ENCODE measurements around the gene CCDC57. TPM values are rescaled to one million over a fixed set of nuclear protein-coding genes. Genes with fewer than 3 reads are reported as not detected.
"Not testable (repeated sequence)": the region's sequence is repeated elsewhere in the genome, so short reads cannot be mapped to it uniquely, and the experiment has no call there.

Gene CCDC57, protein sequence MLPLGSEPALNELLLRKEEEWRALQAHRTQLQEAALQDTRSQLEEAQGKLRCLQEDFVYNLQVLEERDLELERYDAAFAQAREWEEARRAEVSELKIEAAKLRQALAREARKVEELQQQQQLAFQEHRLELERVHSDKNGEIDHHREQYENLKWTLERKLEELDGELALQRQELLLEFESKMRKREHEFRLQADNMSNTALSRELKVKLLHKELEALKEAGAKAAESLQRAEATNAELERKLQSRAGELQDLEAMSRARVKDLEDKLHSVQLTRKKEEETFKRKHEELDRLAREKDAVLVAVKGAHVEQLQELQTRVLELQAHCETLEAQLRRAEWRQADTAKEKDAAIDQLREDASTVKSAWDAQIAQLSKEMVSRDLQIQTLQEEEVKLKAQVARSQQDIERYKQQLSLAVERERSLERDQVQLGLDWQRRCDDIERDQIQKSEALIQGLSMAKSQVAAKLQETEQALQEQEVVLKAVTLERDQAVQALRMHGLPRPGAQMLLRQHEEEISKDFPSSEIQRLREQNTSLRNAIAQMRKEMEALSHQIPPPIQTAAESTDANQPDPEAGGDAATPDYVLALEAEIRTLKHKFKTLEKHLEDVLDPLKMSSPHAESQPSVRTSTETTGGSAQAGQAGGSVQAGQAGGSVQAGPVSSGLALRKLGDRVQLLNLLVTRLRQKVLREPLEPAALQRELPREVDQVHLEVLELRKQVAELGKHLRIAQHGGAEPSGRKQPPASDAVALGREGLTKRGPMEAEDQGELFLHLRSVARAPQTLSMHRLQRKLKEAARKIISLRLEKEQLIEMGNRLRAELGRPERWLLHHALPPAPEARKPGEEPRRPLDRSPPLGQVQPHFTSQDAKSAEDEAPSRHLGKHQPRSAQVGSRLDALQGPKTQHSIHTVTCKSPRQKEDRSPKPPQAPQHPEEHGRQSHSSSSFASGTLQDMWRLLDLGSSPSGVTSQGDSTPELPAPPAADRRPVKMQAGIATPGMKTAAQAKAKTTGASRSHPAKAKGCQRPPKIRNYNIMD
- 90.4 to 92.1 TPM (median 91.5 TPM) in 3 replicates for total RNA-seq

DNA sequence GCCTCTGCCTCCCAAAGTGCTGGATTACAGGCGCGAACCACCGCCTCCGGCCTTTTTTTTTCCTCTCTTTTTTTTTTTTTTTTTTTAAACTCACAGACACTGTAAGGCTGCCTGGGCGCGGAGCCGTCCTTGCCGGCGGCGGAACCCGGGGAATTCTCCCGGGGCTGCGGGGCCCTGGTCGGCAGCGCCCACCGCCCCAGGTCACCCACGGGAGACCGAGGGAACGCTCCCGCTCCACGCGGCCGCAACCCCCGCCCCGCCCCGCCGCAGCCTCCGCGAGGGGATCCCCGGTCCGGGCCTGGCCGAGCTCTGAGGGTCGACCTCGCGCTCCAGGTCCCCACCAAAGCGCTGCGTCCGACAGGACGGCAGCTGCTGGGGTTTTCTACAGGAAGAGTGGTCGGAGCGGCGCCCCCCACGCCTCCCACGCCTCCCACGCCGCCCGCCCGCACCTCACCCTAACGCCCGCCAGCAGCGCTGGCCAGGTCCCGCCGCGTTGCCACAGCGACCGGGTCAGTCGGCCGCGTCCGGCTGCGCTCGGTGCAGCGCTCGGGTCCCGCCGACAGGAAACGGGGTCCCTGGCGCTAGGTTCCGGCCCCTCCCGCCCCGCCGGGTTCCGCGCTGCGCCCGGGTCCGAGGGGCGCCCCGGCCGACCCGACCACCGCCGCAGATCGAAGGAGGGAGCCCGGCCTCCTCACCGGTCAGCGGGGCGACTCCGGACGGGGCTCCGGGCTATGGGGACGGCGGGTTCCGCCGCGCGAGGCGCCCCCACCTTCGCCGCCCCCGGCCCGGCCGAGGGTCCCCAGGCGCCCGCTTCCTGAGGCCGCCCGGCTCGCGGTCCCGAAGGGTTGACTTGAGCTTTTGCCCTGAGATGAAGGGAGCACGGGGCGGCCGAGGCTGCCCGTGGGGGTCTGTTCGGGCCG lies at the start of gene CCDC57:
Gene CCDC57, minus strand, starts transcription at position 512 of the 920 bp plus-strand sequence. CDS start 10,898 bp downstream, outside the sequence.
- no peaks in the 10 kb centered on the region for H3K9me3 Mint-ChIP-seq
- peaks cover 2% of the 10 kb centered on the region for H3K36me3 Mint-ChIP-seq
- peak within 1 kb of the TSS; percentile 25 for H3K27ac Mint-ChIP-seq

DNA sequence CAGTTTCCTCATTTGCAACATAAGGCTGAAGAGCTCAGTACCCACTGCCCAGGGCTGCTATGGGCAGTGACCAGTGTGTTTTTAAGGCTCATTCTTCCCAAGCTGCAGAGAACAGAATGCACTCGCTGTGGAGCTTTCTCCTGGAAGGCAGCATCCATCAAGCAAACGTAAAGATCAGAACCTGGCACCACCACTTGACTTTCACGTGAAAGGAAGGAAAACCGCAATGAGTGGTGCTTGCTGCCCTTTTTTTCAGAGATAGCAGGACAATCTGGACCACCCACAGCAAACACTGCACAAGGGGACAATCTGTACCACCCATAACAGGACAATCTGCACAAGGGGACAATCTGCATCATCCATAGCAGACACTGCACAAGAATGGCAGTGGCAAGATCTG lies 49.7 kb upstream of the CCDC57 start:
- Mint-ChIP-seq H3K27ac (no peak overlapping the region), H3K27me3 (ENCODE audit: low read depth) (no peaks in the 10 kb centered on the region), H3K4me3 (no peak overlapping the region), H3K36me3 (peaks cover 53% of the 10 kb centered on the region), H3K4me1 (peaks cover 4% of the 10 kb centered on the region), H3K9me3 (no peaks in the 10 kb centered on the region)
- TF ChIP-seq, protein P1, sequence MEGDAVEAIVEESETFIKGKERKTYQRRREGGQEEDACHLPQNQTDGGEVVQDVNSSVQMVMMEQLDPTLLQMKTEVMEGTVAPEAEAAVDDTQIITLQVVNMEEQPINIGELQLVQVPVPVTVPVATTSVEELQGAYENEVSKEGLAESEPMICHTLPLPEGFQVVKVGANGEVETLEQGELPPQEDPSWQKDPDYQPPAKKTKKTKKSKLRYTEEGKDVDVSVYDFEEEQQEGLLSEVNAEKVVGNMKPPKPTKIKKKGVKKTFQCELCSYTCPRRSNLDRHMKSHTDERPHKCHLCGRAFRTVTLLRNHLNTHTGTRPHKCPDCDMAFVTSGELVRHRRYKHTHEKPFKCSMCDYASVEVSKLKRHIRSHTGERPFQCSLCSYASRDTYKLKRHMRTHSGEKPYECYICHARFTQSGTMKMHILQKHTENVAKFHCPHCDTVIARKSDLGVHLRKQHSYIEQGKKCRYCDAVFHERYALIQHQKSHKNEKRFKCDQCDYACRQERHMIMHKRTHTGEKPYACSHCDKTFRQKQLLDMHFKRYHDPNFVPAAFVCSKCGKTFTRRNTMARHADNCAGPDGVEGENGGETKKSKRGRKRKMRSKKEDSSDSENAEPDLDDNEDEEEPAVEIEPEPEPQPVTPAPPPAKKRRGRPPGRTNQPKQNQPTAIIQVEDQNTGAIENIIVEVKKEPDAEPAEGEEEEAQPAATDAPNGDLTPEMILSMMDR (IDR thresholded peaks at IDR 0.05; ENCODE audit: unreplicated experiment) = no peak
- no peak for DNase-seq (ENCODE audit: low spot score in 2 of 2, unreplicated experiment in 2 of 2)

More for the DNA sequence above, at the start of gene CCDC57:
- DNase-seq (ENCODE audit: low spot score in 2 of 2, unreplicated experiment in 2 of 2) = peak in 1 of 2 experiments; percentile 79
- Mint-ChIP-seq H3K4me1 (peaks cover 11% of the 10 kb centered on the region), H3K27me3 (ENCODE audit: low read depth) (no peaks in the 10 kb centered on the region), H3K4me3 (peak within 1 kb of the TSS; percentile 68)
- TF ChIP-seq, protein P1 (IDR thresholded peaks at IDR 0.05; ENCODE audit: unreplicated experiment) = no peak

DNA sequence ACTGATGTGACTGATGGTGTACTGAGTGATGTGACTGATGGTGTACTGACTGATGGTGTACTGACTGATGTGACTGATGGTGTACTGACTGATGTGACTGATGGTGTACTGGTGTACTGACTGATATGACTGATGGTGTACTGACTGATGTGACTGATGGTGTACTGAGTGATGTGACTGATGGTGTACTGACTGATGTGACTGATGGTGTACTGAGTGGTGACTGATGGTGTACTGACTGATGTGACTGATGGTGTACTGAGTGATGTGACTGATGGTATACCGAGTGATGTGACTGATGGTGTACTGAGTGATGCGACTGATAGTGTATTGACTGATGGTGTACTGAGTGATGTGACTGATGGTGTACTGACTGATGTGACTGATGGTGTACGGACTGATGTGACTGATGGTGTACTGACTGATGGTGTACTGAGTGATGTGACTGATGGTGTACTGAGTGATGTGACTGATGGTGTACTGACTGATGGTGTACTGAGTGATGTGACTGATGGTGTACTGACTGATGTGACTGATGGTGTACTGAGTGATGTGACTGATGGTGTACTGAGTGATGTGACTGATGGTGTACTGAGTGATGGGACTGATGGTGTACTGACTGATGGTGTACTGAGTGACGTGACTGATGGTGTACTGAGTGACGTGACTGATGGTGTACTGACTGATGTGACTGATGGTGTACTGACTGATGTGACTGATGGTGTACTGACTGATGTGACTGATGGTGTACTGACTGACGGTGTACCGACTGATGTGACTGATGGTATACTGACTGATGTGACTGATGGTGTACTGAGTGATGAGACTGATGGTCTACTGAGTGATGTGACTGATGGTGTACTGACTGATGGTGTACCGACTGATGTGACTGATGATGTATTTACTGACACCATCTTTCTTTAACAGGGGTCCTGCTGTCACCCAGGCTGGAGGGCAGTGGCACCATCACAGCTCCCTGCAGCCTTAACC lies 47.6 kb upstream of the CCDC57 start:
- H3K36me3 Mint-ChIP-seq = peaks cover 62% of the 10 kb centered on the region
- not testable (repeated sequence) for H3K27ac Mint-ChIP-seq; H3K4me3 Mint-ChIP-seq; DNase-seq (ENCODE audit: low spot score in 2 of 2, unreplicated experiment in 2 of 2); H3K9me3 Mint-ChIP-seq; H3K27me3 Mint-ChIP-seq (ENCODE audit: low read depth); H3K4me1 Mint-ChIP-seq

DNA sequence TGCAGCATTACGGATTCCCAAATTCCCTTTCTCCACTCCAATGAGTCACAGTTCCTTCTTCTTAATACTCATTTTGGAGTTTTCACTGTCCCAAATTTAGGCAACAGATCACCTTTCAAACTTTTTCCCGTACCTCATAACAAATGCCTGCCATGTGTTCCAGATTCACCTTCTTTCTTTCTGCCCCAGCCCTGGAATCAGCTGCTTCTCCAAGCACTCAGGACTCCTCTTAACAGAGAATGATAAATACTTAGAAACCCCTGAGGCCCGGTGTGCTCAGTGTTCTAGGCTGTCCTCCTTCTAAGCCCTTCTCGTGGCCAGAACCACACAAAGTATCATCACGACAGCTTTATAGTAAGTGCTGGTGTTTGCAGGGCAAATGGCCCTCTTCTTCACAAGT lies 45.9 kb upstream of the CCDC57 start:
- TF ChIP-seq, protein P1 (IDR thresholded peaks at IDR 0.05; ENCODE audit: unreplicated experiment) = no peak
- Mint-ChIP-seq H3K9me3 (no peaks in the 10 kb centered on the region), H3K27me3 (ENCODE audit: low read depth) (no peaks in the 10 kb centered on the region), H3K36me3 (peaks cover 54% of the 10 kb centered on the region), H3K4me1 (peaks cover 5% of the 10 kb centered on the region), H3K4me3 (no peak overlapping the region), H3K27ac (peak overlapping the region; percentile 1)
- no peak for DNase-seq (ENCODE audit: low spot score in 2 of 2, unreplicated experiment in 2 of 2)

DNA sequence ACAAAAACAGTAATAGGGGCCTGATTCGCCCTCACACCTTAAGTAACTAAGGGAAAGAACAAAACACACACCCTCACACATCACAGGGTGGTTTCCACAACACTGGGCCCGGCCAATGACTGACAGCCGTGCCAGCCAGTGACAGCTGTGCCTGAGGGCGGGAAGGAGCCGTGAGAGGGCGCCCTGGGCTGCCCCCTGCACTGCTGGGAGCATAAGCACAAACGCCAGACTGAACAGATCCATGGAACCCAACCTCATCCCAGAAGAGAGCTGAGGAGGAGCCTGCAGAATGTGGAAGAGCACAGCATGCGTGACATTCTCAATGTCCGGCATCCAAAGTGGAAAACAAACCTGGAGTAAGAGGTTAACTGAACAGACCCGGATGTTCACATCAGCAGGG lies 44.8 kb upstream of the CCDC57 start:
- peaks cover 5% of the 10 kb centered on the region for H3K4me1 Mint-ChIP-seq
- TF ChIP-seq, protein P1 (IDR thresholded peaks at IDR 0.05; ENCODE audit: unreplicated experiment) = no peak

More for the DNA sequence above, 44.8 kb upstream of the CCDC57 start:
- no peak for DNase-seq (ENCODE audit: low spot score in 2 of 2, unreplicated experiment in 2 of 2)
- Mint-ChIP-seq H3K4me3 (no peak overlapping the region), H3K27me3 (ENCODE audit: low read depth) (no peaks in the 10 kb centered on the region), H3K36me3 (peaks cover 60% of the 10 kb centered on the region), H3K27ac (peak overlapping the region; percentile 59), H3K9me3 (no peaks in the 10 kb centered on the region)
